Measurements from ENCODE around the gene APC2. TPM values are rescaled to one million over a fixed set of nuclear protein-coding genes. Genes with fewer than 3 reads are reported as not detected.

The APC2 gene
- total RNA-seq, 1 experiment from 2014 or later = 1.4 TPM

- TF ChIP-seq ERG (CRISPR knock-in tag; IDR thresholded peaks at IDR 0.05) (no peak), USF2 (CRISPR knock-in tag; IDR thresholded peaks at IDR 0.05) (no peak), CBFB (CRISPR knock-in tag; IDR thresholded peaks at IDR 0.05; ENCODE audit: low read depth) (no peak), SMAD3 (CRISPR knock-in tag; IDR thresholded peaks at IDR 0.05; ENCODE audit: borderline replicate concordance) (no peak), TCF7 (CRISPR knock-in tag; IDR thresholded peaks at IDR 0.05; ENCODE audit: low read depth) (no peak)
Measured at GRCh38 chr19:1511318-1512317, 61.7 kb downstream of the APC2 start (continued).

- ATAC-seq = peak; percentile 22
- peak; percentile 45 for DNase-seq (ENCODE audit: low spot score)
- POLR2A ChIA-PET = interaction anchor here (0.7 kb wide), 1 partner anchor 23 kb away, joined by 3 read pairs; the partner anchor contains the start of gene PCSK4
- Mint-ChIP-seq H3K27ac (no peak within 1 kb of the TSS), H3K9me3 (peaks cover 9% of the 10 kb centered on the region), H3K4me3 (peak within 1 kb of the TSS; percentile 57), H3K4me1 (no peaks in the 10 kb centered on the region), H3K36me3 (no peaks in the 10 kb centered on the region), H3K27me3 (ENCODE audit: low read depth) (peaks cover 46% of the 10 kb centered on the region)
- CTCF ChIA-PET = interaction anchor here (0.5 to 1.2 kb wide), 2 partner anchors 33 kb away, joined by 3 to 4 read pairs; no protein-coding TSS in a partner anchor
- TF ChIP-seq GTF2I (CRISPR knock-in tag; conservative IDR thresholded peaks at IDR 0.05) (peak; percentile 64; the same call in 1 of the 2 replicates), STAT6 (CRISPR knock-in tag; conservative IDR thresholded peaks at IDR 0.05; ENCODE audit: low read depth) (no peak), ZNF121 (CRISPR knock-in tag; IDR thresholded peaks at IDR 0.05) (peak; percentile 80; the same call in 1 of the 2 replicates), GABPB1 (CRISPR knock-in tag; IDR thresholded peaks at IDR 0.05) (no peak), NFATC4 (CRISPR knock-in tag; IDR thresholded peaks at IDR 0.05) (no peak), ZNF425 (CRISPR knock-in tag; conservative IDR thresholded peaks at IDR 0.05) (no peak), ZBTB43 (CRISPR knock-in tag; IDR thresholded peaks at IDR 0.05) (no peak), AR (CRISPR knock-in tag; IDR thresholded peaks at IDR 0.05) (no peak), ZNF423 (CRISPR knock-in tag; IDR thresholded peaks at IDR 0.05) (0 out of 2 replicates have a peak, but pooled peaks have one; percentile 23), FOXP4 (CRISPR knock-in tag; IDR thresholded peaks at IDR 0.05) (0 out of 2 replicates have a peak, but pooled peaks have one; percentile 8), MYBL2 (CRISPR knock-in tag; IDR thresholded peaks at IDR 0.05) (0 out of 2 replicates have a peak, but pooled peaks have one; percentile 5)
Measured at GRCh38 chr19:1512671-1513498, 63.0 kb downstream of the APC2 start, which contains the start of gene ADAMTSL5. TSS of gene ADAMTSL5 (minus strand) at chr19:1513019. CDS start at chr19:1510943, 2,076 bp downstream.

Data from WTC11 (cell line).